DND-41 (cell line): ENCODE results near the gene FBXL5.

Experiments
- CTCF ChIP-seq: IDR thresholded peaks from 2 replicates; pipeline ENCODE4 v1.5.1; 2012; ENCODE audit warnings: borderline replicate concordance, low read length, moderate library complexity, mild to moderate bottlenecking; ENCODE audit not compliant: poor library complexity, severe bottlenecking; ENCODE audit errors: extremely low read depth
- EZH2 ChIP-seq: IDR thresholded peaks from 3 replicates; pipeline ENCODE4 v1.6.1; 2012; ENCODE audit warnings: borderline replicate concordance, low read depth, mild to moderate bottlenecking, moderate library complexity, low read length, inconsistent platforms; ENCODE audit not compliant: severe bottlenecking

- no peak for TF ChIP-seq CTCF
- TF ChIP-seq EZH2 = no peak
These were observed 21.7 kb upstream of the FBXL5 start for GRCh38 chr4:15676899-15677298.
